Peyer's patch (tissue), 4 donors: ENCODE results near the gene ZNF318. TPM values are rescaled to one million over a fixed set of nuclear protein-coding genes. Genes with fewer than 3 reads are reported as not detected.

Experiments
- DNase-seq, 3 donors: peaks; one replicate each; pipeline ENCODE4 v3.0.0-alpha.2; 2017 to 2019
- H3K27ac ChIP-seq, 4 donors: fragments of 200-600 bp; sonication (generic); one replicate each; pipeline ENCODE4 v1.5.1; 2016 to 2019
- H3K27me3 ChIP-seq, 2 donors: fragments of 200-600 bp; sonication (generic); one replicate each; pipeline ENCODE4 v1.5.1; 2019
- H3K36me3 ChIP-seq, 3 donors: fragments of 200-600 bp; sonication (generic); one replicate each; pipeline ENCODE4 v1.5.1; 2016 to 2019
- H3K4me1 ChIP-seq, 4 donors: fragments of 200-600 bp; sonication (generic); one replicate each; pipeline ENCODE4 v1.5.1; 2016 to 2019
- H3K4me3 ChIP-seq, 4 donors: fragments of 200-600 bp; sonication (generic); 1 replicate in 3 of 4; 2 replicates in 1 of 4; pipeline ENCODE4 v1.5.1; 2016 to 2019; ENCODE audit warnings: mild to moderate bottlenecking in 1 of 4
- H3K9me3 ChIP-seq, 4 donors: fragments of 200-600 bp; sonication (generic); one replicate each; pipeline ENCODE4 v1.5.1; 2016 to 2019; ENCODE audit warnings: mild to moderate bottlenecking in 1 of 4
- CTCF ChIP-seq, 6 experiments: fragments of 450-650 bp in 4 of 6; fragments of 200-600 bp in 2 of 6; sonication (generic) in 1 of 6; IDR thresholded peaks; one replicate each; pipeline ENCODE4 v1.5.1; 2017 to 2019; ENCODE audit warnings: antibody characterized with exemption in 6 of 6, mild to moderate bottlenecking in 3 of 6, moderate library complexity in 1 of 6
- POLR2A ChIP-seq, 2 donors: fragments of 450-650 bp; IDR thresholded peaks; one replicate each; pipeline ENCODE4 v1.5.1; 2017; ENCODE audit warnings: antibody characterized with exemption in 2 of 2, mild to moderate bottlenecking in 2 of 2, moderate library complexity in 2 of 2
- total RNA-seq, 4 donors: library from RNA; depleted of rRNA; stranded (reverse); fragments of >200 nt; gene quantifications; one replicate each; pipeline ENCODE4 v1.1.0, GENCODE V29; 2016

The ZNF318 gene
- total RNA-seq, 4 donors from 2014 or later = 16.6 to 42.9 (median 24.5) TPM

GRCh38 chr6:43308101-43308989 lies 61.1 kb downstream of the ZNF318 start, which contains the start of gene CRIP3:
Gene CRIP3 (minus strand): TSS chr6:43308826. CDS start chr6:43308792, 34 bp downstream.
- TF ChIP-seq POLR2A (IDR thresholded peaks at IDR 0.05) = no peak
- TF ChIP-seq CTCF (IDR thresholded peaks at IDR 0.05) = peak in 3 of 6 experiments; percentile 12 to 47 (median 32)
- Histone ChIP-seq H3K4me3 (peak within 1 kb of the TSS; percentile 36 to 49 (median 40)), H3K9me3 (no peaks in the 10 kb centered on the region), H3K27me3 (no peaks in the 10 kb centered on the region), H3K36me3 (no peaks in the 10 kb centered on the region), H3K4me1 (peaks cover 0 to 13% (median 10%) of the 10 kb centered on the region in 4 donors), H3K27ac (peak within 1 kb of the TSS in 1 of 4 donors; percentile 49)
- DNase-seq = peak in 2 of 3 donors; percentile 63 to 65

- no peak for DNase-seq
- Histone ChIP-seq H3K27me3 (no peaks in the 10 kb centered on the region), H3K4me1 (peaks cover 0 to 13% (median 7%) of the 10 kb centered on the region in 4 donors), H3K27ac (no peak overlapping the region), H3K9me3 (no peaks in the 10 kb centered on the region), H3K36me3 (no peaks in the 10 kb centered on the region), H3K4me3 (no peak overlapping the region)
- no peak for TF ChIP-seq CTCF (IDR thresholded peaks at IDR 0.05)
- TF ChIP-seq POLR2A (IDR thresholded peaks at IDR 0.05) = no peak
These were observed 61.9 kb downstream of the ZNF318 start for GRCh38 chr6:43307451-43308100.

GRCh38 chr6:43306086-43306485 lies 63.4 kb downstream of the ZNF318 start:
- no peaks in the 10 kb centered on the region for H3K9me3 ChIP-seq

GRCh38 chr6:43304882-43305281 lies 64.6 kb downstream of the ZNF318 start:
- no peak for DNase-seq
- Histone ChIP-seq H3K27ac (no peak overlapping the region), H3K36me3 (no peaks in the 10 kb centered on the region), H3K4me3 (no peak overlapping the region), H3K9me3 (no peaks in the 10 kb centered on the region), H3K4me1 (peaks cover 0 to 13% (median 7%) of the 10 kb centered on the region in 4 donors), H3K27me3 (no peaks in the 10 kb centered on the region)
- no peak for TF ChIP-seq POLR2A (IDR thresholded peaks at IDR 0.05)
- TF ChIP-seq CTCF (IDR thresholded peaks at IDR 0.05) = no peak

More at GRCh38 chr6:43306086-43306485, 63.4 kb downstream of the ZNF318 start:
- Histone ChIP-seq H3K4me1 (peaks cover 0 to 13% (median 7%) of the 10 kb centered on the region in 4 donors), H3K27ac (no peak overlapping the region), H3K36me3 (no peaks in the 10 kb centered on the region), H3K4me3 (no peak overlapping the region), H3K27me3 (no peaks in the 10 kb centered on the region)
- DNase-seq = peak in 1 of 3 donors; percentile 28
- no peak for TF ChIP-seq POLR2A (IDR thresholded peaks at IDR 0.05)

- Histone ChIP-seq H3K4me1 (peaks cover 0 to 13% (median 7%) of the 10 kb centered on the region in 4 donors), H3K27me3 (no peaks in the 10 kb centered on the region), H3K9me3 (no peaks in the 10 kb centered on the region)
These were observed 65.1 kb downstream of the ZNF318 start for GRCh38 chr6:43304361-43304760.

More at GRCh38 chr6:43304361-43304760, 65.1 kb downstream of the ZNF318 start:
- H3K36me3 ChIP-seq = no peaks in the 10 kb centered on the region
- no peak for TF ChIP-seq POLR2A (IDR thresholded peaks at IDR 0.05)
- no peak for TF ChIP-seq CTCF (IDR thresholded peaks at IDR 0.05)
- DNase-seq = peak in 1 of 3 donors; percentile 35
- no peak overlapping the region for H3K4me3 ChIP-seq
- no peak overlapping the region for H3K27ac ChIP-seq
